Transverse colon (tissue), 4 donors: ENCODE data around the gene BLNK. TPM values are rescaled to one million over a fixed set of nuclear protein-coding genes. Genes with fewer than 3 reads are reported as not detected.

ENCODE experiments used
- DNase-seq: peaks from one replicate; pipeline ENCODE4 v3.0.0-alpha.2; 2019
- H3K27ac ChIP-seq, 4 donors: fragments of 200-600 bp; sonication (generic); 2 replicates each; pipeline ENCODE4 v1.5.1; 2016 to 2018; ENCODE audit warnings: inconsistent platforms in 4 of 4
- H3K27me3 ChIP-seq: fragments of 200-600 bp; sonication (generic); 2 replicates; pipeline ENCODE4 v1.5.1; 2017; ENCODE audit warnings: inconsistent platforms
- H3K36me3 ChIP-seq, 4 donors: fragments of 200-600 bp; sonication (generic); 2 replicates each; pipeline ENCODE4 v1.5.1; 2017 to 2019; ENCODE audit warnings: inconsistent platforms in 4 of 4
- H3K4me1 ChIP-seq, 4 donors: fragments of 200-600 bp; sonication (generic); 2 replicates each; pipeline ENCODE4 v1.5.1; 2017 to 2020; ENCODE audit warnings: inconsistent platforms in 4 of 4
- H3K4me3 ChIP-seq, 4 donors: fragments of 200-600 bp; sonication (generic); 1 replicate in 1 of 4; 2 replicates in 3 of 4; pipeline versions ENCODE4 v1.5.1 to v1.6.1; 2017 to 2019; ENCODE audit warnings: inconsistent platforms in 4 of 4
- H3K9me3 ChIP-seq, 2 donors: fragments of 200-600 bp; sonication (generic); 2 replicates each; pipeline ENCODE4 v1.5.1; 2017 to 2019; ENCODE audit warnings: inconsistent platforms in 2 of 2
- EP300 ChIP-seq: sonication (generic); formaldehyde crosslinking; IDR thresholded peaks from one replicate; pipeline ENCODE4 v1.6.1; 2017; ENCODE audit warnings: antibody characterized with exemption, low read depth
- POLR2A ChIP-seq: fragments of 450-650 bp; IDR thresholded peaks from one replicate; pipeline ENCODE4 v1.6.1; 2016; ENCODE audit warnings: antibody characterized with exemption, mild to moderate bottlenecking, moderate library complexity
- POLR2AphosphoS5 ChIP-seq, 3 donors: sonication (generic); formaldehyde crosslinking; IDR thresholded peaks; one replicate each; pipeline ENCODE4 v1.6.1; 2016; ENCODE audit warnings: antibody characterized with exemption in 3 of 3
- WGBS, 2 donors: methylation state at CpG; one replicate each; pipeline ENCODE4 v1.1.5; 2018; ENCODE audit warnings: low coverage in 1 of 2; 5-methylcytosine and 5-hydroxymethylcytosine counted together
- in situ Hi-C, 4 donors: fragments of 200-750 bp; cut with MboI; loops; one replicate each; pipeline versions ENCODE4 v1.15.0 to v1.15.1; 2017; ENCODE audit warnings: low sequenced_read_pairs in 3 of 4, low pct_ligation_motif_present in 1 of 4, low pct_unique_long_range_greater_than_20kb in 1 of 4
- intact Hi-C: fragments of 100-400 bp; cut with DNase I; formaldehyde crosslinking; loops from one replicate; pipeline ENCODE4 v1.15.1; 2023; ENCODE audit warnings: low total_unique reads
- total RNA-seq, 4 donors: library from RNA; depleted of rRNA; stranded (reverse); fragments of >200 nt; gene quantifications; one replicate each; pipeline ENCODE4 v1.1.0, GENCODE V29; 2016
- TF ChIP-seq, protein P1 (sequence below), 5 experiments: fragments of 200-600 bp in 3 of 5; fragments of 450-650 bp in 2 of 5; sonication (generic) in 3 of 5; IDR thresholded peaks; 1 replicate in 2 of 5; 2 replicates in 3 of 5; pipeline ENCODE4 v1.5.1; 2016 to 2017; ENCODE audit warnings: antibody characterized with exemption in 5 of 5, inconsistent platforms in 3 of 5, mild to moderate bottlenecking in 2 of 5, moderate library complexity in 1 of 5

The BLNK gene
- total RNA-seq, 4 donors from 2014 or later: 5.6 to 21.8 (median 12.0) TPM

DNA sequence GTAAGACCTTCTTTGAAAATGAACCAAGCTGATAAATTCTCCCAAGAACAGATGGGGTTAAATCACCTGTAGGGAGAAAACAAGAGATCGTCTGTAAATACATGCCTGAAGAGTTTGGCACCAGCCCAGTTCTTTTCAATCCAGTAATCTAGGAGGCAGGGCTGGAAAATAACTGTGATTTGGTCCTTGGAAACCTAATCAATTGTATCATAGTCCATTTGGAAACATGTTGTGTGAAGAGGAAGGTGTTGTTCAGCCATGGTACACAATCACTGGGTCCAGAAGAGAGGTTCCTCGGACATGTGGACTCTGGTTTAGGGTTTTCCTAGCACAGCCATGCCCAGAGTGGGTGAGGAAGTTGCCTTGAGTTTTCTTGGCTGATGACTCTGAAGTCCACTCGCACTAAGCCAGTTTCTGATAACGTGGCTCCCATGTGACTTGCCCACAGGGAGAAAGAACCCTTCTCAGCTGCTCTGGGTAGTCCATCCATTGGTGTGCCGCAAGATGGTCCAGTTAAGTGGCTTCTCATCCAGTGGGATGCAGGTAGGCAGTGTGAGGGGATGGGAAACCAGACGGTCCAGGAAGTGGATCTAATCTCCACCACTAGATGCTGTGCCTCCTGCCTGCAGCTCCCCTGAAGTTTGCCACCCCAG, 5.1 kb downstream of the BLNK start:
- H3K9me3 ChIP-seq: no peaks in the 10 kb centered on the region
- H3K27me3 ChIP-seq: no peaks in the 10 kb centered on the region
- DNase-seq: no peak
- TF ChIP-seq POLR2AphosphoS5 (IDR thresholded peaks at IDR 0.05) (no peak), POLR2A (no peak), EP300 (no peak)
- TF ChIP-seq, protein P1, sequence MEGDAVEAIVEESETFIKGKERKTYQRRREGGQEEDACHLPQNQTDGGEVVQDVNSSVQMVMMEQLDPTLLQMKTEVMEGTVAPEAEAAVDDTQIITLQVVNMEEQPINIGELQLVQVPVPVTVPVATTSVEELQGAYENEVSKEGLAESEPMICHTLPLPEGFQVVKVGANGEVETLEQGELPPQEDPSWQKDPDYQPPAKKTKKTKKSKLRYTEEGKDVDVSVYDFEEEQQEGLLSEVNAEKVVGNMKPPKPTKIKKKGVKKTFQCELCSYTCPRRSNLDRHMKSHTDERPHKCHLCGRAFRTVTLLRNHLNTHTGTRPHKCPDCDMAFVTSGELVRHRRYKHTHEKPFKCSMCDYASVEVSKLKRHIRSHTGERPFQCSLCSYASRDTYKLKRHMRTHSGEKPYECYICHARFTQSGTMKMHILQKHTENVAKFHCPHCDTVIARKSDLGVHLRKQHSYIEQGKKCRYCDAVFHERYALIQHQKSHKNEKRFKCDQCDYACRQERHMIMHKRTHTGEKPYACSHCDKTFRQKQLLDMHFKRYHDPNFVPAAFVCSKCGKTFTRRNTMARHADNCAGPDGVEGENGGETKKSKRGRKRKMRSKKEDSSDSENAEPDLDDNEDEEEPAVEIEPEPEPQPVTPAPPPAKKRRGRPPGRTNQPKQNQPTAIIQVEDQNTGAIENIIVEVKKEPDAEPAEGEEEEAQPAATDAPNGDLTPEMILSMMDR (IDR thresholded peaks at IDR 0.05): no peak
- H3K27ac ChIP-seq: peak overlapping the region in 3 of 4 donors; percentile 43 to 88 (median 87)
- H3K36me3 ChIP-seq: no peaks in the 10 kb centered on the region
- no peak overlapping the region for H3K4me3 ChIP-seq
- in situ Hi-C loops (no loop called here), intact Hi-C loops (no loop called here)
- WGBS, 2 donors: 15 to 65% methylated on average over 1 to 6 of the region's 6 CpGs
- H3K4me1 ChIP-seq: peaks cover 9 to 72% (median 40%) of the 10 kb centered on the region in 4 donors

GRCh38 chr10:96264938-96265337, 6.4 kb downstream of the BLNK start:
- WGBS, 2 donors: 90 to 94% methylated on average over 4 of the region's 4 CpGs
- Histone ChIP-seq H3K27ac (no peak overlapping the region), H3K4me1 (peaks cover 9 to 75% (median 44%) of the 10 kb centered on the region in 4 donors), H3K9me3 (no peaks in the 10 kb centered on the region), H3K27me3 (no peaks in the 10 kb centered on the region), H3K4me3 (no peak overlapping the region), H3K36me3 (no peaks in the 10 kb centered on the region)
- DNase-seq: no peak
- in situ Hi-C loops (no loop called here), intact Hi-C loops (no loop called here)
- no peak for TF ChIP-seq EP300
- no peak for TF ChIP-seq POLR2AphosphoS5 (IDR thresholded peaks at IDR 0.05)
- TF ChIP-seq POLR2A: no peak
- TF ChIP-seq, protein P1 (IDR thresholded peaks at IDR 0.05): no peak

- in situ Hi-C loops: no loop called here
- TF ChIP-seq POLR2AphosphoS5 (IDR thresholded peaks at IDR 0.05): no peak
- TF ChIP-seq, protein P1 (IDR thresholded peaks at IDR 0.05): no peak
- TF ChIP-seq POLR2A: no peak
- TF ChIP-seq EP300: no peak
- no peak for DNase-seq
- Histone ChIP-seq H3K4me3 (no peak overlapping the region), H3K27me3 (no peaks in the 10 kb centered on the region), H3K27ac (peak overlapping the region in 2 of 4 donors; percentile 70 to 72), H3K4me1 (peaks cover 9 to 66% (median 41%) of the 10 kb centered on the region in 4 donors), H3K9me3 (no peaks in the 10 kb centered on the region), H3K36me3 (no peaks in the 10 kb centered on the region)
- intact Hi-C loops: no loop called here
- WGBS, 2 donors: 78 to 83% methylated on average over 1 to 4 of the region's 4 CpGs
Observed at GRCh38 chr10:96263669-96264068, 7.7 kb downstream of the BLNK start.

GRCh38 chr10:96263176-96263575, 8.2 kb downstream of the BLNK start:
- in situ Hi-C loops: no loop called here
- peaks cover 6 to 61% (median 36%) of the 10 kb centered on the region in 4 donors for H3K4me1 ChIP-seq

More at GRCh38 chr10:96263176-96263575, 8.2 kb downstream of the BLNK start:
- no peak for DNase-seq
- Histone ChIP-seq H3K27me3 (no peaks in the 10 kb centered on the region), H3K4me3 (no peak overlapping the region), H3K36me3 (no peaks in the 10 kb centered on the region), H3K9me3 (no peaks in the 10 kb centered on the region), H3K27ac (peak overlapping the region; percentile 36 to 72 (median 70))
- TF ChIP-seq EP300: no peak
- 67% methylated on average over 4 of the region's 4 CpGs; no CpG with 5 or more reads in 1 of the 2 donors for WGBS, 2 donors
- intact Hi-C loops: no loop called here
